ENCODE measurements around the gene FXN. TPM values are rescaled to one million over a fixed set of nuclear protein-coding genes. Genes with fewer than 3 reads are reported as not detected.
"Not testable (repeated sequence)": the region's sequence is repeated elsewhere in the genome, so short reads cannot be mapped to it uniquely, and the experiment has no call there.

FXN gene
- total and polyA plus RNA-seq, 4 donors: 3.6 to 13.5 (median 10.6) TPM

- H3K9me3 ChIP-seq (ENCODE audit: control insufficient read depth in 4 of 4, insufficient read depth in 3 of 4, low read length in 3 of 4): no peaks in the 10 kb centered on the region
- peaks cover 6 to 20% (median 13%) of the 10 kb centered on the region in 4 donors for H3K36me3 ChIP-seq (ENCODE audit: control insufficient read depth in 4 of 4, insufficient read depth in 4 of 4, low read length in 4 of 4)
- H3K4me1 ChIP-seq (ENCODE audit: control insufficient read depth in 5 of 5, insufficient read depth in 5 of 5, low read length in 5 of 5): peaks cover 5 to 12% (median 8%) of the 10 kb centered on the region in 5 donors
- ATAC-seq (ENCODE audit: insufficient read depth, low FRiP score) (no peak), DNase-seq (no peak)
- H3K27me3 ChIP-seq (ENCODE audit: control insufficient read depth in 3 of 3, insufficient read depth in 3 of 3, low read length in 2 of 3): no peaks in the 10 kb centered on the region
- TF ChIP-seq CTCF (IDR thresholded peaks at IDR 0.05; ENCODE audit: control extremely low read depth, extremely low read depth): no peak
- H3K27ac ChIP-seq (ENCODE audit: low read depth in 1 of 2, low read length in 1 of 2): no peak overlapping the region
- no peak overlapping the region for H3K4me3 ChIP-seq
- WGBS, 2 donors: 45 to 48% methylated on average over 4 of the region's 4 CpGs
- H3K9ac ChIP-seq (ENCODE audit: insufficient read depth in 1 of 2, low read length in 2 of 2): no peak overlapping the region
Observed at GRCh38 chr9:69047371-69047770, 11.8 kb downstream of the FXN start.

GRCh38 chr9:69049094-69049493 lies 13.5 kb downstream of the FXN start:
- no peak for DNase-seq
- 81 to 85% methylated on average over 6 of the region's 6 CpGs for WGBS, 2 donors
- TF ChIP-seq CTCF (IDR thresholded peaks at IDR 0.05; ENCODE audit: control extremely low read depth, extremely low read depth): no peak
- Histone ChIP-seq H3K9me3 (ENCODE audit: control insufficient read depth in 4 of 4, insufficient read depth in 3 of 4, low read length in 3 of 4) (no peaks in the 10 kb centered on the region), H3K27ac (ENCODE audit: low read depth in 1 of 2, low read length in 1 of 2) (no peak overlapping the region), H3K27me3 (ENCODE audit: control insufficient read depth in 3 of 3, insufficient read depth in 3 of 3, low read length in 2 of 3) (no peaks in the 10 kb centered on the region), H3K9ac (ENCODE audit: insufficient read depth in 1 of 2, low read length in 2 of 2) (no peak overlapping the region), H3K4me1 (ENCODE audit: control insufficient read depth in 5 of 5, insufficient read depth in 5 of 5, low read length in 5 of 5) (peaks cover 5 to 12% (median 8%) of the 10 kb centered on the region in 5 donors), H3K4me3 (no peak overlapping the region), H3K36me3 (ENCODE audit: control insufficient read depth in 4 of 4, insufficient read depth in 4 of 4, low read length in 4 of 4) (peaks cover 6 to 20% (median 15%) of the 10 kb centered on the region in 4 donors)
- ATAC-seq (ENCODE audit: insufficient read depth, low FRiP score): no peak

- H3K9ac ChIP-seq (ENCODE audit: insufficient read depth in 1 of 2, low read length in 2 of 2); ATAC-seq (ENCODE audit: insufficient read depth, low FRiP score); H3K9me3 ChIP-seq (ENCODE audit: control insufficient read depth in 4 of 4, insufficient read depth in 3 of 4, low read length in 3 of 4); H3K4me3 ChIP-seq; H3K27ac ChIP-seq (ENCODE audit: low read depth in 1 of 2, low read length in 1 of 2); H3K4me1 ChIP-seq (ENCODE audit: control insufficient read depth in 5 of 5, insufficient read depth in 5 of 5, low read length in 5 of 5); DNase-seq; H3K27me3 ChIP-seq (ENCODE audit: control insufficient read depth in 3 of 3, insufficient read depth in 3 of 3, low read length in 2 of 3): not testable (repeated sequence)
- peaks cover 10 to 20% (median 16%) of the 10 kb centered on the region in 4 donors for H3K36me3 ChIP-seq (ENCODE audit: control insufficient read depth in 4 of 4, insufficient read depth in 4 of 4, low read length in 4 of 4)
- WGBS, 2 donors: 88 to 95% methylated on average over 12 of the region's 12 CpGs
Observed at GRCh38 chr9:69050936-69051335, 15.4 kb downstream of the FXN start.

- H3K4me3 ChIP-seq: no peak overlapping the region
- peaks cover 2 to 14% (median 6%) of the 10 kb centered on the region in 4 donors for H3K36me3 ChIP-seq (ENCODE audit: control insufficient read depth in 4 of 4, insufficient read depth in 4 of 4, low read length in 4 of 4)
- ATAC-seq (ENCODE audit: insufficient read depth, low FRiP score) (peak; percentile 79), DNase-seq (peak; percentile 49 to 73 (median 70))
- no peak overlapping the region for H3K9ac ChIP-seq (ENCODE audit: insufficient read depth in 1 of 2, low read length in 2 of 2)
- peak overlapping the region in 1 of 2 donors; percentile 77 for H3K27ac ChIP-seq (ENCODE audit: low read depth in 1 of 2, low read length in 1 of 2)
- WGBS, 2 donors: 67 to 71% methylated on average over 1 of the region's 1 CpG
- no peak for TF ChIP-seq CTCF (IDR thresholded peaks at IDR 0.05; ENCODE audit: control extremely low read depth, extremely low read depth)
- H3K27me3 ChIP-seq (ENCODE audit: control insufficient read depth in 3 of 3, insufficient read depth in 3 of 3, low read length in 2 of 3): no peaks in the 10 kb centered on the region
- peaks cover 0 to 12% (median 5%) of the 10 kb centered on the region in 5 donors for H3K4me1 ChIP-seq (ENCODE audit: control insufficient read depth in 5 of 5, insufficient read depth in 5 of 5, low read length in 5 of 5)
- no peaks in the 10 kb centered on the region for H3K9me3 ChIP-seq (ENCODE audit: control insufficient read depth in 4 of 4, insufficient read depth in 3 of 4, low read length in 3 of 4)
Observed at GRCh38 chr9:69054989-69055388, 19.4 kb downstream of the FXN start.
